Fibroblast of lung (primary cell): Measurements from ENCODE around the gene RASSF1.

Experiments used
- EZH2 ChIP-seq: IDR thresholded peaks from 2 replicates; pipeline ENCODE4 v1.5.1; 2012; ENCODE audit warnings: low read length, control low read depth, mild to moderate bottlenecking; ENCODE audit errors: missing control alignments
- TF ChIP-seq, protein P1 (sequence below), 2 donors: IDR thresholded peaks in 1 of 2; conservative IDR thresholded peaks in 1 of 2; 1 replicate in 1 of 2; 2 replicates in 1 of 2; pipeline ENCODE4 v1.5.1; 2011 to 2012; ENCODE audit warnings: low read length in 2 of 2, control low read depth in 1 of 2, inconsistent platforms in 1 of 2, low read depth in 1 of 2, mild to moderate bottlenecking in 1 of 2

- TF ChIP-seq, protein P1, sequence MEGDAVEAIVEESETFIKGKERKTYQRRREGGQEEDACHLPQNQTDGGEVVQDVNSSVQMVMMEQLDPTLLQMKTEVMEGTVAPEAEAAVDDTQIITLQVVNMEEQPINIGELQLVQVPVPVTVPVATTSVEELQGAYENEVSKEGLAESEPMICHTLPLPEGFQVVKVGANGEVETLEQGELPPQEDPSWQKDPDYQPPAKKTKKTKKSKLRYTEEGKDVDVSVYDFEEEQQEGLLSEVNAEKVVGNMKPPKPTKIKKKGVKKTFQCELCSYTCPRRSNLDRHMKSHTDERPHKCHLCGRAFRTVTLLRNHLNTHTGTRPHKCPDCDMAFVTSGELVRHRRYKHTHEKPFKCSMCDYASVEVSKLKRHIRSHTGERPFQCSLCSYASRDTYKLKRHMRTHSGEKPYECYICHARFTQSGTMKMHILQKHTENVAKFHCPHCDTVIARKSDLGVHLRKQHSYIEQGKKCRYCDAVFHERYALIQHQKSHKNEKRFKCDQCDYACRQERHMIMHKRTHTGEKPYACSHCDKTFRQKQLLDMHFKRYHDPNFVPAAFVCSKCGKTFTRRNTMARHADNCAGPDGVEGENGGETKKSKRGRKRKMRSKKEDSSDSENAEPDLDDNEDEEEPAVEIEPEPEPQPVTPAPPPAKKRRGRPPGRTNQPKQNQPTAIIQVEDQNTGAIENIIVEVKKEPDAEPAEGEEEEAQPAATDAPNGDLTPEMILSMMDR (conservative IDR thresholded peaks at IDR 0.05 in 1 of 2, IDR thresholded peaks at IDR 0.05 in 1 of 2; ENCODE audit: low read depth in 1 of 2, low read length in 2 of 2) = no peak
- TF ChIP-seq EZH2 = no peak
Measured at GRCh38 chr3:50378757-50379156, 38.1 kb upstream of the RASSF1 start.
